Activated CD8-positive, alpha-beta T cell treated with anti-CD3 and anti-CD28 coated beads, Interleukin-2, amount 10 ng/mL, durations not matched to agents 7 days and 5 days (primary cell): ENCODE measurements around the gene PHKA2. TPM values are rescaled to one million over a fixed set of nuclear protein-coding genes. Genes with fewer than 3 reads are reported as not detected.

ENCODE experiments used
- ATAC-seq: fragments of 150-1000 bp; cut with Tn5 transposase; one replicate; pipeline ENCODE4 v1.10.0; 2021; ENCODE audit warnings: moderate library complexity
- CTCF ChIA-PET: fragments of 350-600 bp; sonication (Branson Sonifier 250); formaldehyde crosslinking; loops from one replicate; lab custom pipeline; 2021; ENCODE audit warnings: antibody characterized with exemption; lab: Charles Lee
- POLR2A ChIA-PET: fragments of 350-600 bp; sonication (Branson Sonifier 250); formaldehyde crosslinking; loops from one replicate; lab custom pipeline; 2021; ENCODE audit warnings: antibody characterized with exemption; lab: Charles Lee
- DNase-seq: peaks from one replicate; pipeline ENCODE4 v3.0.0-alpha.2; 2020
- H3K27ac Mint-ChIP-seq: one replicate; pipeline ENCODE4 v1.8.0; 2021; ENCODE audit warnings: mild to moderate bottlenecking, mixed read lengths
- H3K27me3 Mint-ChIP-seq: one replicate; pipeline ENCODE4 v1.8.0; 2021; ENCODE audit warnings: low read depth, mixed read lengths
- H3K36me3 Mint-ChIP-seq: one replicate; pipeline ENCODE4 v1.8.0; 2021; ENCODE audit warnings: low read depth, mixed read lengths
- H3K4me1 Mint-ChIP-seq: one replicate; pipeline ENCODE4 v1.8.0; 2021; ENCODE audit warnings: low read depth, mixed read lengths
- H3K4me3 Mint-ChIP-seq: one replicate; pipeline ENCODE4 v1.8.0; 2021; ENCODE audit warnings: mild to moderate bottlenecking, mixed read lengths
- H3K9me3 Mint-ChIP-seq: one replicate; pipeline ENCODE4 v1.8.0; 2022; ENCODE audit warnings: mixed read lengths; ENCODE audit not compliant: insufficient read depth
- total RNA-seq, 2 experiments: library from RNA; stranded (reverse); gene quantifications; one replicate each; pipeline ENCODE4 v1.2.3, GENCODE V29; 2021

Gene PHKA2
- total RNA-seq, 2 experiments from 2014 or later = 21.7 to 23.6 TPM

- POLR2A ChIA-PET = no interaction called here
- no peak overlapping the region for H3K27ac Mint-ChIP-seq
- no peak for ATAC-seq
Measured at GRCh38 chrX:18893536-18893935, 90.4 kb downstream of the PHKA2 start.

DNA sequence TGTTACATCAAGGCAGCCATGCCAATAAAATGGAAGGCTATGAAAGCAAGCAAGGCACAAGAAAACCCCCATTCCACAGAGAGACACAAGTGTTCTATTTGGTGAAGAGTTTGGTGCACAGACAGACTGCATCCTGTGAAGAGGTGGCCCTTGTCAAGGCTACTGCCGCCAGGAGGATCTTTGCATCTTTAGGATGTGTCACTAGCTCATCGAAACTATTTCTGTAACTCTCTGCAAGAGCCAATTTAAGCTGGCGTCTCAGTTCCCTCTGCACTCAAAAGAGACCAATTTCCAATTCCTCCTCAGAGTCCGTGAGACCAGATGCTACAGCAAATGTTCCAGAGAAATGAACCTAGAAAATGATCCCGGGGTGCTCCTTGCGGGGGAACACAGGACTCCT lies 91.0 kb downstream of the PHKA2 start:
- CTCF ChIA-PET = no interaction called here
- Mint-ChIP-seq H3K9me3 (no peaks in the 10 kb centered on the region), H3K36me3 (no peaks in the 10 kb centered on the region), H3K27ac (no peak overlapping the region), H3K4me3 (no peak overlapping the region), H3K27me3 (no peaks in the 10 kb centered on the region), H3K4me1 (peaks cover 4% of the 10 kb centered on the region)
- ATAC-seq = no peak
- POLR2A ChIA-PET = no interaction called here
- no peak for DNase-seq

More at GRCh38 chrX:18893536-18893935, 90.4 kb downstream of the PHKA2 start:
- Mint-ChIP-seq H3K36me3 (no peaks in the 10 kb centered on the region), H3K9me3 (no peaks in the 10 kb centered on the region), H3K4me1 (peaks cover 4% of the 10 kb centered on the region), H3K27me3 (no peaks in the 10 kb centered on the region), H3K4me3 (no peak overlapping the region)
- CTCF ChIA-PET = no interaction called here
- no peak for DNase-seq

GRCh38 chrX:18891548-18891945 lies 92.4 kb downstream of the PHKA2 start:
- H3K4me3 Mint-ChIP-seq = no peak overlapping the region
- no peaks in the 10 kb centered on the region for H3K27me3 Mint-ChIP-seq
- no peak for ATAC-seq
- no peak overlapping the region for H3K27ac Mint-ChIP-seq
- ChIA-PET POLR2A (no interaction called here), CTCF (no interaction called here)
- H3K9me3 Mint-ChIP-seq = no peaks in the 10 kb centered on the region
- DNase-seq = no peak
- H3K36me3 Mint-ChIP-seq = no peaks in the 10 kb centered on the region
- peaks cover 14% of the 10 kb centered on the region for H3K4me1 Mint-ChIP-seq

DNA sequence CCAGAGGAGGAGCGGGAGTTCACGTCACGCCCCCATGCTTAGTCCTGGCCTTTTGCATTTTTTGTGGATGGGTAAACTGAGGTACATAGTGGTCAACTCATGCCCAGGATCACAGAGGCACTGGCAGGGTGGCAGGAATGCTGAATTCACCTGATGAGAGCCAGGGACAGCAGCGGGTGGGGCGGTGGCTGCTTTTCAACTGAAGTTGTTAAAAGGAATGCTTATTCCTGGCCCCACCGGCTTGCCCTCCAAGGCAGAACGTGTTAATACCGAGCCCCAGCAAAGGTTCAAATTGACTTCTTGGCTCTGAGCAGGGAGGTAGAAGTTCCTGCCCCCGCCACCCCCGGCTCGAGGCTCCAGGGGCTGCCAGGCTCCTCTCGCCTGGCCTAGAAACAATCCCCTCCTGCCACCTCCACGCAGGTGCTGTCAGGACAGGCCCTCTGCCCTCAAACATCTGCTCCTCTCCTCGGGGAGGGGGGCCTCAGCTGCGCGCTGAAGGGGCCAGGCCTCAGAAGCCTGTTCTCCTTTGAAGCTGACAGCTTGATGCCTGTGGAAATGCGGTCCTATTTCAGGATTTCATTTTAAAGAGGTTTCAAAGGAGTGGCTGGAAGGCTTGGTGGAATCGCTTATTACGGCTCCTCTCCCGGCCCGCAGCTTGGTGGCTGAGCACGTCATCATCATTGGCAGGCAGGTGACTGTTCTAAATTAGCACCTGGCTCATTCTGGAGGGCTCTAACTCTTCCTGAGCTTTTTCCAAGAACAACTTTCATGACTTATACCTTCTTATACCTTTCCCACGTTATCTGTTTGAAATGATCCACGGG lies 93.0 kb downstream of the PHKA2 start:
- ChIA-PET CTCF (no interaction called here), POLR2A (no interaction called here)
- no peaks in the 10 kb centered on the region for H3K36me3 Mint-ChIP-seq
- H3K27me3 Mint-ChIP-seq = no peaks in the 10 kb centered on the region
- H3K9me3 Mint-ChIP-seq = no peaks in the 10 kb centered on the region
- no peak overlapping the region for H3K4me3 Mint-ChIP-seq
- ATAC-seq = no peak
- DNase-seq = no peak
- peaks cover 20% of the 10 kb centered on the region for H3K4me1 Mint-ChIP-seq
- no peak overlapping the region for H3K27ac Mint-ChIP-seq

GRCh38 chrX:18890049-18890381 lies 93.9 kb downstream of the PHKA2 start:
- DNase-seq (no peak), ATAC-seq (no peak)
- Mint-ChIP-seq H3K4me3 (no peak overlapping the region), H3K27me3 (no peaks in the 10 kb centered on the region), H3K9me3 (no peaks in the 10 kb centered on the region), H3K27ac (no peak overlapping the region), H3K36me3 (no peaks in the 10 kb centered on the region), H3K4me1 (peaks cover 29% of the 10 kb centered on the region)
- ChIA-PET CTCF (no interaction called here), POLR2A (no interaction called here)

DNA sequence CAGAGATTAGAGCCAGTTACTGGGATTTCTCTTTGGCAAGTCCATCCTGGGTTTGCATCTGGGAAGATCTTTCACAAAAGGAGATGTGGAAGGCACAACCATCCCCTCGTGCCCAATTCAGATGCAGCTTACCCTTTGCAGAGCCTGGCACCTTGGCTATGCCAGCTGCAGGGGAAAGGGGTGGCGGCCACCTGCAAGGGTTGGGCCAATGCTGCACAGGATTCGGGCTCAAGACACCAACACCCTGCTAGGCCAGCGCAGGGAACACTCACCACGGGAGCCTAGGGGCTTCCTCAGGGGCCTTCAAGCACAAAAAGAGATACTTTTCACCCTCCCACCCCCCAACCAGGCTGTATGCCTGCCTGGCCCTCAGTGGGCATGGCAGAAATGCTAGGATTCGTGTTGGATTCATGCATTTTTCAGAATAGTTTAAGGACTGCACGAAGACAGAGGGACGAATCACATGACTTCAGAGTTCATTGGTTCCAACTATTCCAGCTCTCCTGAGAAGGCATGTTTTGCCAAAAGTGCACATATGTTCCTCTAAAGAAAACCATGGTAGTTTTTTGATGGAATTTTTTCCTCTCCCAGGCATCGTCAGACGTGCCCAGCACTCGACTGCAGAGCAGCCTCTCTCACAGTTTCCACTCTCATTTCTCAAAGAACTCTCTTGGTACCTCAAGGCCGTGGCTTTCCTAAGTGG lies 94.4 kb downstream of the PHKA2 start:
- ChIA-PET CTCF (no interaction called here), POLR2A (no interaction called here)
- ATAC-seq = no peak
- Mint-ChIP-seq H3K4me3 (no peak overlapping the region), H3K27ac (no peak overlapping the region), H3K27me3 (no peaks in the 10 kb centered on the region), H3K4me1 (peaks cover 29% of the 10 kb centered on the region), H3K36me3 (no peaks in the 10 kb centered on the region), H3K9me3 (no peaks in the 10 kb centered on the region)
- DNase-seq = no peak

GRCh38 chrX:18888281-18888680 lies 95.6 kb downstream of the PHKA2 start:
- CTCF ChIA-PET = no interaction called here
- no peak overlapping the region for H3K4me3 Mint-ChIP-seq

DNA sequence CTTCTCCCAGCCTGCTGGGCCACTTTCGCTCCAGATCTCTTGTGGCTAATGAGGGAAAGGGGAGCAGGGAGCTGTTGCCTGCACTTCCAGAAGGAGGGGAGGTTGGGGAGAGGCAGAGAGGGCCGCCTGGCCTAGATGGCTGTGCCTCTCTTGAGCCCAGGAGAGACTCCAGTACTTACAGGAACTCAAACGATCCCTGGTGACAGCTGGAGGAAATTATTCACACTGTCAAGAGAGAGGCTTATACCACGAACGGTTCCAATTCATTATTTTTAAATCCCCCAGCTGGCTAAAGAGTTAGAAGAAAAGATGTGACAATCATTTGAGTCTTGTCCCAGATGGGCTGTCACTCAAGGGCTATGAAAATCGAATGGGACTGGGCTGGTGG lies 96.1 kb downstream of the PHKA2 start:
- DNase-seq (no peak), ATAC-seq (no peak)
- H3K27ac Mint-ChIP-seq = no peak overlapping the region
- H3K27me3 Mint-ChIP-seq = no peaks in the 10 kb centered on the region
- no peaks in the 10 kb centered on the region for H3K36me3 Mint-ChIP-seq
- CTCF ChIA-PET = interaction anchor here (2.1 kb wide), 1 partner anchor 463 kb away, joined by 6 read pairs; the partner anchor contains the start of gene CDKL5
- no peak overlapping the region for H3K4me3 Mint-ChIP-seq
- H3K9me3 Mint-ChIP-seq = no peaks in the 10 kb centered on the region
- POLR2A ChIA-PET = no interaction called here
- peaks cover 29% of the 10 kb centered on the region for H3K4me1 Mint-ChIP-seq

More at GRCh38 chrX:18888281-18888680, 95.6 kb downstream of the PHKA2 start:
- POLR2A ChIA-PET = no interaction called here
- ATAC-seq (no peak), DNase-seq (no peak)
- H3K27me3 Mint-ChIP-seq = no peaks in the 10 kb centered on the region
- no peaks in the 10 kb centered on the region for H3K9me3 Mint-ChIP-seq
- peaks cover 29% of the 10 kb centered on the region for H3K4me1 Mint-ChIP-seq
- H3K36me3 Mint-ChIP-seq = no peaks in the 10 kb centered on the region
- no peak overlapping the region for H3K27ac Mint-ChIP-seq

GRCh38 chrX:18887177-18887824 lies 96.6 kb downstream of the PHKA2 start:
- H3K27ac Mint-ChIP-seq = peak overlapping the region; percentile 3

DNA sequence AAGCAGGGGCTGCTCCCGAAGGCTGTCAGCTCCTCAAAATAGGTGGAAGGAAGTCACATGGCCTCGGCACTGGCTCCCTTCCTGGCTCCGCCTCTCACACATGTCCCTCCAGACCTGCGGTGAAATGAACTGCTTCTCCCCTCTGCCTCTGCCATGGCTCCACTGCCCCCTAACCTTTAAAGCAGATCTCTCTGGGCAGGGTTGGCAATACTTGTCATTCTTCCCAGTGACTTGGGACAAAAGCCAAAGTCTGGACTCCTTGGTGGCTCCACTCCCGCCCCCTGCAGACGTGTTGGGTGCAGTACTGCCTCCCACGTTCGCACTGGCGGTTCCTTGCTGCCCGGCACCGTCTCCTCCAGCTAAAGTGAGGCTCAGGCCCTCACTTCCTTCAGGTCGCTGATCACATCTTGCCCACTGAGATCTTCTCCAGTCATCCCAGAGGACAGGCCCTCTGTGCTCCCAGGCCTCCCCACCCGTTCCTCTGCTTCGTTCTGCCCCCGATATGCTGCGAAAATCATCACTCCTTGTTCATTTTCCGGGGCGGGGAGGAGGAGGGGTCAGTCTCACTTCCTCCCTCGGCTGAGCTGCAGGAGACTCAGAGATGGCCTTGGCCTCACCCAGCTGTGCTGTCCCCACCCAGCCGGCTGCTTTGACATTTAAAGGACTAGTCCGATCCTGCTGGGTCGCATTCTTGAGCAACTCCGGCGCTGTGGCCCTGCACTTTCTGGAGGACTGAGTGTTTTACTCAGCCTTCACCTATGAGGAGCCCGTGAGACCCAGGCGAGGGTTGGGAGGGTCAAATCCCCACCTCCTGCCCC lies 97.4 kb downstream of the PHKA2 start:
- Mint-ChIP-seq H3K27me3 (no peaks in the 10 kb centered on the region), H3K27ac (peak overlapping the region; percentile 88), H3K9me3 (no peaks in the 10 kb centered on the region), H3K36me3 (no peaks in the 10 kb centered on the region), H3K4me1 (peaks cover 29% of the 10 kb centered on the region), H3K4me3 (peak overlapping the region; percentile 77)
- CTCF ChIA-PET = interaction anchor here (2.1 kb wide), 1 partner anchor 462 kb away, joined by 6 read pairs; the partner anchor contains the start of gene CDKL5
- POLR2A ChIA-PET = no interaction called here
- peak; percentile 78 for ATAC-seq
- peak; percentile 56 for DNase-seq

More at GRCh38 chrX:18887177-18887824, 96.6 kb downstream of the PHKA2 start:
- Mint-ChIP-seq H3K9me3 (no peaks in the 10 kb centered on the region), H3K4me3 (no peak overlapping the region), H3K27me3 (no peaks in the 10 kb centered on the region), H3K4me1 (peaks cover 29% of the 10 kb centered on the region), H3K36me3 (no peaks in the 10 kb centered on the region)
- ChIA-PET CTCF (interaction anchor here (2.1 kb wide), 1 partner anchor 462 kb away, joined by 6 read pairs; the partner anchor contains the start of gene CDKL5), POLR2A (no interaction called here)
- DNase-seq (no peak), ATAC-seq (no peak)

DNA sequence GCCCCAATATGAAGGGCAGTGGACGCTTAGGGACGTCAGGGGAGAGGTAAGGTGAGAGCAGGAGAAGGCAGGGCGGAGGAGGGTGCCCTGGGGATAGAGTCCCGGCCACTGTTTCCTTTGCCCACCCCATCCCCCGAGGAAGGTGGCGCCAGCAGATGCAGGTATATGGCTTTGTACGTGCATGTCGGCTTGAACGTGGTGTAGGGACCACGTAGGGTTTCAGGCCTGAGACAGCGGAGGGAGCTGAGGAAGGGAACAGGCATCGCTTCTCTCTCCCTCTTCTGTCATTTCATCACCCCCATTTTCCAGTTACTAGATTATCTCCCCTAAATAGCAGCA lies 97.9 kb downstream of the PHKA2 start:
- DNase-seq (no peak), ATAC-seq (peak; percentile 40)
- Mint-ChIP-seq H3K27me3 (no peaks in the 10 kb centered on the region), H3K9me3 (no peaks in the 10 kb centered on the region), H3K4me3 (peak overlapping the region; percentile 77), H3K4me1 (peaks cover 29% of the 10 kb centered on the region), H3K36me3 (no peaks in the 10 kb centered on the region), H3K27ac (peak overlapping the region; percentile 88)
- ChIA-PET CTCF (interaction anchor here (2.1 kb wide), 1 partner anchor 461 kb away, joined by 6 read pairs; the partner anchor contains the start of gene CDKL5), POLR2A (no interaction called here)
